ENCODE results near the gene MAD1L1.

Gene MAD1L1

GRCh38 chr7:2022021-2022409, 210.7 kb downstream of the MAD1L1 start:
- TF ChIP-seq CTCF (IDR thresholded peaks at IDR 0.05), result no peak

GRCh38 chr7:2019711-2020511, 212.8 kb downstream of the MAD1L1 start:
- TF ChIP-seq CTCF (IDR thresholded peaks at IDR 0.05), result no peak

- no peak for TF ChIP-seq CTCF (IDR thresholded peaks at IDR 0.05)
Measured at GRCh38 chr7:2019461-2019710, 213.4 kb downstream of the MAD1L1 start.

- TF ChIP-seq CTCF (IDR thresholded peaks at IDR 0.05), result no peak
Measured at GRCh38 chr7:2018569-2019460, 213.9 kb downstream of the MAD1L1 start.

- no peak for TF ChIP-seq CTCF (IDR thresholded peaks at IDR 0.05)
Measured at GRCh38 chr7:2017914-2018568, 214.7 kb downstream of the MAD1L1 start.

GRCh38 chr7:2017481-2017891, 215.3 kb downstream of the MAD1L1 start:
- no peak for TF ChIP-seq CTCF (IDR thresholded peaks at IDR 0.05)

GRCh38 chr7:2016761-2017480, 215.8 kb downstream of the MAD1L1 start:
- no peak for TF ChIP-seq CTCF (IDR thresholded peaks at IDR 0.05)

Data from LNCAP (cell line).